ENCODE measurements around the gene GRPEL2.

Gene GRPEL2

DNA sequence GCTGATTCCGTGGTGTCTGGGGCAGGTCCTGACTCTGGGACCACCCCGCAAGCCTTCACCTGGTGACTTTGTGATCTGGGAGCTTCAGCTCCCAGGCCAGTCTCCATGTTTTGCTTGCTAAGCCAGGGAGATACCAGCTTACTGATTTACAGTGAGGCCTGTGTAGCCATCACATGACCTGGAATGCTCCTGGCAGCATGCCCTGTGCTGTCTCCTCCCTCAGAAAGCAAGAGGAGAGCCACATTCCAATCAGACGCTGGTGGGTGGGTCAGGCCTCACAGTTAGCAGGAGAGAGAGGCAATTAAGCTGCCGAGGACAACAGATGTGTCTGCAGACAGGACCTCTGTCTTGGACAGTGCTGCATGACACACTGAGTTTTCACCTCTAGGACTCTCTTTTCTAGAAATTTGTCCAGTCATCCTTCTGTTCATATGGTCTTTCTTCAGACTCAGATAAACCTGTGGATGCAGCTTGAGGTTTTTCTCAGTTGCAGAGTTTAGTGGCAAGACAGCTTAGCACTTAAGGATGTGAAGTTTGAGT is 24.4 kb upstream of the GRPEL2 start:
- DNase-seq: peak; percentile 96

DNA sequence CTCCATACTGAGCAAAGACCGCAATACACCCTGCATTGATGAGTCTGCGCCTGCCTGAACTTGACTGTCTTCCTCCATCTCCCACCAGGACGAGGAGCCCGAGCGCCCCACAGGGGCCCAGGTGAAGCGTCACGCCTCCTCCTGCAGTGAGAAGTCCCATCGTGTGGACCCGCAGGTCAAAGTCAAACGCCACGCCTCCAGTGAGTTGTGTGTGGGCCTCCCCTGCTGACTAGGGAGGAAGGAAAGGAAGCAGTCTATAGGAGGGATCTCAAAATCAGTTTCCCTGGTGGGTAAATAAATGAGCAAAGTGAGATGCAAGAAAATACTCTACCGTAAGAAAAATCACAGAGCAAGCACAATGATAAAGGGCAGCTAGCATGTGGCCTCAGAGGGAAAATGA is 22.8 kb upstream of the GRPEL2 start:
- DNase-seq: no peak

DNA sequence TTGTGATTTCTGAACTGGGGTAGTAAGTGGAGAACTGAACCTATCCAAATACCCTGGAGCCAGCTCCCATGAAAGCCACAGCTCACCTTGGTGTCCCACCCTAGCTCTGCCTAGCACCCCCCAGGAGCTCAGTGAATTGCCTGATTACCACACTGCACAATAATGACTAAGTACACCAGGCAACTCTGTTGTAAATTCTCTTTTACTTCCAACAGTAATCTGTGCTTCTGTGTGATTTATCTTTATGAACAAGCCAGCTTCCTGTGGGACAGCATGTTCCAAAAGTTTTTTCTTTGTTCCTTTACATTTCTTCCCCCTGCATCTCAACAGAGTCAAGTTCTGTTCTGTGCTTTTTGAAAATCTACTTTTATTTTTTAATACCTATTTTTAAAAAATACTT is 22.1 kb upstream of the GRPEL2 start:
- no peak for DNase-seq

DNA sequence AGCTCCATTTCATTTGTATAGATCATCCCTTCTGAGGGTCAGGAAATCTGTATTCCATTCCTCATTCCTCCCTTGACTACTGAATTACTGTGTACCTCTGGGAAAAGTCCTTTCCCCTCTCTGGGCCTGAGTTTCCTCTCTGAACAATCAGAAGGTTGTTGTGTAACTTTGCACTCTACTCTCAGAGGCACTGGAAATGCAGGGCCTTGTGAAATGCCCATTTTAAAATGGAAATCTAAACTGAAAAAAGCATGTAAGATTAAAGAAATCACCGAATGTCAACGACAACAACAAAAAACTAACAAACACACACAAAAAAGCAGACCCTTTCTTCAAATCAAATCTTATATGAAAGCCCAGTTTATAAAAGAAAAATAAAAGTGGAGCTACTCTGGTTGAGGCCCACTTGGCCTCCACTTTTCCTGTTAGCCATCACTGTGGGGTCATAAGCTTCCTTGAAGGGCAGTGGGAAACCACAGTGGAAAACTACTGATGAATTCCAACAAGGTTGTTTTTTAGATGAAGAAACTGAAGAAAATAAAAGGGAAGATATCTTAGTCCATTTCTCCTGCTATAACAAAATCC is 21.6 kb upstream of the GRPEL2 start:
- no peak for DNase-seq

DNA sequence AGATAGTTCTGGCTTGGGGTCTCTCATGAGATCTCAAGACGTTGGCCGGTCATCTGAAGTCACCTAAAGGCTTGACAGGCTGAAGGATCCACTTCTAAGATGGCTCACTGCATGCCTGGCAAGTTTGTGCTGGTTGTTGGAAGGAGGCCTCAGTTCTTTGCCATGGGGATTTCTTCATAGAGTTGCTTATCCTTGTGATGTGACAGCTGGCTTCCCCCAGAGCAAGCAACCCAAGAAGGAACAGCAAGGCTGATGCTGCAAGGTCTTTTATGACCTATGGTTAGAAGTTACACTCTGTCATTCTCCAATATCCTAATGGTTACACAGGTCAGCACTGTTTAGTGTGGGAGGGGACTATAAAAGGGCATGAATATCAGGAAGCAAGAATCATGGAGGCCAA is 20.7 kb upstream of the GRPEL2 start:
- no peak for DNase-seq

DNA sequence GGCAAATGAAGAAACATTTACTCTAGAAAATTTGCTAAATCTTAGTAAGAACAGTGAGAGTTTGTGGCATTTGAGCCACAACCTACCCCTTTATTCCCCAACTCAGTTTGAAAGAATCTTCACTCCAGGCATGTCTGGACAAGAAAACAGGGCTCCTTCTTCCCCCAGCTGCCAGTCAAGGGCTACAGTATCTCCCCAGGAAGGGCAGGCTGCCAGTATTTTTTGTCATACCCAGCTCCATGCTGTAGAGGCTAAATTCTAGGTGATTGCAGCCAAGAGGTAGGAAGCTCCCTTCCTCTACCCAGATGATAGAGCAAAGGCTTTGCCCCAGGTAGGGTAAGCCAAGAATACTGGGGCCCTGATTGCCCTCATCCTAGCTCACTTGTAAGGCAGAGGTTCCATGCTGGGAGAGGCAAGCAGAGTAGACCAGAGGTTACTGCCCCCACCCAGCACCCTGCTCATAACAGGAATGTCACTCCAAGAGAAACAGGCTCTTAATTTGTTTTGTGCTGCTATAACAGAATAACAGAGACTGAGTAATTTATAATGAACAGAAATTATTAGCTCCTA is 20.0 kb upstream of the GRPEL2 start:
- DNase-seq: peak; percentile 18

DNA sequence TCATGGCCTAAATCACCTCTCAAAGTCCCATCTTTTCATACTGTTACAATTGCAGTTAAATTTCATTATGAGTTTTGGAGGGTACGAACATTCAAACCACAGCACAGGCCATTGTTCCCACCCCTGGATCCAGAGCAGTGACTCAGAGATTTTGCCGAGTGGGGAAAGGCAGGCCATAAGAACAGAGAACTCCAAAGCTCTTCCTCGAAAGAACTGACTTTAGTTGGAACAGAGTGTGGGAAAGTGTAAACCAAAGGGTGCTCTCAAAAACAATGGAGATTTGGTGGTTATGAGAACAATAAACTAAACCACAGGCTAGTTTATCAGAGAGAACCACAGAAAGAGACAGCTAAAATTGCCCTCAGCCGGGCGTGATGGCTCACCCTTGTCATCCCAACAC is 19.4 kb upstream of the GRPEL2 start:
- DNase-seq: no peak

DNA sequence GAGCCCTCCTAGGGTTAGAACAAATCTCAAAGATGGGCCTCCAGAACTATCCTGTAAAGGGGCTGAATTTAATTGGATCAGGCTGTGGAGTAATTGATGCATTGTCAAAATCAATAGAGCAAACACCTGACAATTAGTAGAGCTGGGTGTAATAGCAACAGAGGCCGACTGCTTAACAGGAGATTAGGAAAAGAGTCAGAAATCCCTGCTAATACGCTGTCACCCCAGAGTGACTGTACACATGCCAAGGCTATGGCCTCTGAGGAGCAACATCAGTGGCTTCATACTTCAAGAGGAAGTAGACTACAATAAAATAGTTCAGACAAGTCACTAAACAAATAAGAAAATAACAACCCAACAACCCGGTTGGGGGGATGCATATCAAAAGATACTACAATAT is 18.7 kb upstream of the GRPEL2 start:
- DNase-seq: no peak

DNA sequence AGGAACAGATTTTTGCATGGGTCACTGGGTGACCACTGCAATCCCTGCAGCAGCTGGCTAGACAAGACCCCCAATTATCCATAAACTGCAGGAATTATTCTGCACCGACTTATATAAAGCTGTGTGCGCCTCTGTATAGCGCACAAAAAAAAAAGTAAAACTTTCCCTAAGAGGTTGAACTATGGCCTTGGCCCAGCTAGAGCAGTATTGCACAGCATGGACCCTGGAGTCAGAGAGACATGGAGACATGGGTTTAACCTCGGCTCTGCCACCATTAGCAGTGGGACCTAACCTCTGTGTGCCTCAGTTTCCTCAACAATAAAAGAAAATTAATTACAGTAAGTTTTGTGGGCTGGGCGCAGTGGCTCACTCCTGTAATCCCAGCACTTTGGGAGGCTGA is 17.1 kb upstream of the GRPEL2 start:
- DNase-seq: no peak

DNA sequence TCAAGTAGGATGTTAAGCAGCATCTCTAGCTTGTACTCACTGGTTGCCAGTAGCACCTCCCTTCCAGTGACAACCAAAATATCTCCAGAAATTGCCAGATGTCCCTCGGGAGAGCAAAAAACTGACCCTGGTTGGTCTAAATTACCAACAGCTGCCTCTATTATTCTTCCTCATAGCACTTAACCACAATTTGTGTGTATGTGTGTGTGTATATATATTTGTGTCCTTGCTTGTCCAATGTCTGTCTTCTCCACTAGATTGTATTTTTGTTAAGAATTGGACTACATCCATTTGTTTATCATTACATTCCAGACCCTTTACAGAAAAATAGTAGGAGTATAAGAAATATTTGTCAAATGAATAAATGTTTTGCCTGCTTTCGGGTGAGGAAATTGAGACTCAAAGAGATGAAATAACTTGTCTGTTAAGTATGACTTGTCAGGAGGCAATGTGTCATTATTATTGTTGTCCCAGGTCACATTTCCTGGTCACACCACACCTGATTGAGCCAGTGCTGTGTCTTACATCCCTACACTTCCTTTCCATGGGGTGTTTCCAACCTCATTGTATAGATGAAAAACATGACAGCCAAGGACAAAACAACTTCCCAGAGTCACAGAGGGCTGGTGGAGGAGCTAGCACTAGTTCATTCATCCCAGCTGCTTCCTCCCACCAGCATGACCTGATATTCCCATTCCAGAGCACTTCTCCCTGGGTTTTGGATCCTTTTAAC is 11.4 kb upstream of the GRPEL2 start:
- DNase-seq: peak; percentile 29

DNA sequence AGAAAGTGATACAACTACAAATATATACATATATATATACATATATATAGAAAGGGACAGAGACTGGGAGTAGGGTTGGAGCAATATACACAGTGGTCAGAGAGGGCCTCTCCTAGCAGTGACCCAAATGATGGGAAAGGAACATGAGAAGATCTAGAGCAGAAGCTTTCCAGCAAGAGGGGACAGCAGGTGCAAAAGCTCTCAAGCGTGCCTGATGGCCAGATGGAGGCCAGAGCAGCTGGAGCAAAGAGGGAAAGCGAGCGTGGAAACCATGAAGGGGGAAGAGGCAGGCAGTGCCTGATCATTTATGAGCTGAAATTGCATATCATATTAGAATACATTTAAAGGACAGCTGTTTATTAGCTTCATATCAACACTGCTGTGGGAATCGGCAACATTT is 7.6 kb upstream of the GRPEL2 start:
- no peak for DNase-seq

DNA sequence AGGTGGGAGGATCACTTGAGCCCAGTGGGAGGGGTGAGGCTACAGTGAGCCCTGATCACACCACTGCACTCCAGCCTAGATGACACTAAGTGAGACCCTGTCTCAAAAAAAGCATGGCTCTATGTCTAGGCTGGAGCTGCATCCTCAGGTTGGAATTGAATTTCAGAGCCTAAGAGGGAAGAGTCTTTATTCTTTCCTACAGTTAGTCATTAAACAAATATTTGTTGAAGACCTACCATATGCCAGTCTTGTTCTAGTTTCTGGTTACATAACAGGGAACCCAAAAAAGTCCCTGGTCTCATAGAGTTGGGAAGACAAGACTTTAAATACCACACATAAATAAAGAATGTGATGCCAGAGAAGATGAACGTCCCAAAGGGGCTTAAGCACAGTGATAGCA is 6.9 kb upstream of the GRPEL2 start:
- DNase-seq: no peak

DNA sequence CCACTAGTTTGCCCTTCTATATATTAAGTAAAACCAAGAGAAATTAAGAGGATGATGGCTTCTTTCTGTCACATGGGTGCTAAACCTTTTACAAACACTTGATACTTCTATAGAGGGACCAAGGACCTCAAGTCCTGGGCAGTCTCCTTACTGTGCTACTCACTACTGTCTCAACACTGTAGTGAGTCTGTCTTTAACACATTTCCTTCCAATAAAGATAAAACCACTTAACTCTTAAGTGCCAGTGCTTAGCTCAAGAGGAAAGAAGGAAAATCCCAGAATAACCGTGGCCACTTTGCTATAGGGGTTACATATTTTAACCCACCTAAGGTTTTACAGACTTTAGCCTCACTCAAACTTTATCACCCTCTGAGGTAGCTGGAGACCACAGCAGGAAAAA is 4.4 kb upstream of the GRPEL2 start:
- no peak for DNase-seq

DNA sequence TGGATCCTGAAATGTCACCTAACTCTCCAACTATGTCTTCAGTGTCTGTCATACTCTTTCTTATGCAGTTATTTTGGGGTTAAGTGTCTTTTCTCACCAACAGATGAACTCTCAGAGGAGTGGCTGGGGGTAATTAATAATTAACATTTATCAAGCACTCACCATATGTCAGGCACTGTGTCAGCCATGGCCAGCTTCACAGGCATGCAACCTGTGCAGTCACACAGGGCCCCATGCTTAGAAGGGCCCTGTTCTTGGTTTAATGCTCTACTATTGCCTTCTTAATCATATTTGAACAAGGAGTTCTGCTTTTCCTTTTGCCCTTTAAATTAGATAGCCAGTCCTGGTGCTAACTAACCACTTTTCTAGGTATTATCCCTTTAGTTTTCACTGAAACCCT is 3.4 kb upstream of the GRPEL2 start:
- DNase-seq: no peak

DNA sequence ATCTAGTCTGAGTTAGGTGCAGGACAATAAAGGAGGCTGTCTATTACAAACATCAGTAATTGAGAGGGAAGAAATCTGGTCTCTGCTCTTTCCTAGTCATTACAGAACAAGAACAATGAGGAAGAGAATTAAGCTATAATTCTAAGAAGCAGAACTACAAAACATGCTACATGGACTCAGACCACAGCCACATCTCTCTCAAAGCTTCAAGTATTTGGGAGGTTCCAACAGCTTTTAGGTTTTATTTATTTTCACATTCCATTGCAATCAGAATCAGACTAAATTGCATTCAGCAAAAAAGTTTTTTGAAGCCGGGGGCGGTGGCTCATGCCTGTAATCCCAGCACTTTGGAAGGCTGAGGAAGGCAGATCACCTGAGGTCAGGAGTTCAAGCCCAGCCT is 1.1 kb upstream of the GRPEL2 start:
- DNase-seq: no peak

DNA sequence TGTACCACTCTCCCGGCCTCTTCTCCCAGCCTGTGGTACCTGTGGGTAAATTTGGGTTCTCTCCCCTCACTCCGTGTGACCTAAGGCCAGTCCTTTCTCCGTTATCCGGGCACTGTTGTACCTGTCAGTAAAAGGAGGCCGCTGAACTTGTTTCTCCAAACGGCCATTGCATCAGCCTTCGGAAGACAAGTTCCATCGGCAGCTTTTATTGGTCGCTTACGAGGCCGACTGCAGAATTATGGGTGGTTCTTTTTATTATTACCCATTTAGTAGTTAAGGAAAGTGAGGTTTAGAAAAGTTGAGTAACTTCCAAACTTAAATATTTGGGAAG is 558 bp downstream of the GRPEL2 start:
- peak; percentile 36 for DNase-seq

DNA sequence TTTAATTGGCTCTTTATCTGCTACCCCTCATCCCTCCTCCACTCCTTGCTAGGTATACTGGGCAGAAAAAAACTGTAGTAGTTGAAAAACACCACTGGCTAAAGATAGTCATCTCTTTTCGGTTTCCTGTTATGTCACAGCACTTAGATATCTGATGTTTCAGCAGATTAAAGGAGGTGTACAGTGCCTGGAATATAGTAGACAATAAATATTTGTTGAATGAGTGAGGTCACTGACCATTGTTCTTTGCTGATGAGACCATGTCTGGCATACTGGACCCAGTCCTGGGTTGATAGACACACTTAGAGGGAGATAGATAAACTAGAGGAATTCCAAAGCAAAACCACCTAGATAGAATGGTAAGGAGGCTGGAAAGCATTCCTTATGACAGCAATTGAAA is 3.2 kb downstream of the GRPEL2 start:
- no peak for DNase-seq

DNA sequence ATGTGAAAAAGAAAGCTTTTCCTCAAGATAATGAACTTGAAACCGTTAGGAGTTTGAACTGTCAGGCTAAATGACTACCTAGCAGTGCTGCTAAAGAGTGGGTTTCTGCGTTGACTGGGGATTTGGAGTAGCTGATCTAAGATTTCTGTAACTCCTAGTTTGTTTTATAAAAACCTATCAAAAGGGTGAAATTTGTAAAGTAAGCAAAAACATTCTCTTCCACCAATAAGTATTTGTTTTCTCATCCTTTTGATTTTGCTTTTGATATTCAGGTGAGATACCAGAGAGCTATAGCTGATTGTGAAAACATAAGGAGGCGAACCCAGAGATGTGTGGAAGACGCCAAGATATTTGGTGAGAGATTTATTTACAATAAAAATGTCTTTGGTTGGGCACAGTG is 4.1 kb downstream of the GRPEL2 start:
- DNase-seq: no peak

DNA sequence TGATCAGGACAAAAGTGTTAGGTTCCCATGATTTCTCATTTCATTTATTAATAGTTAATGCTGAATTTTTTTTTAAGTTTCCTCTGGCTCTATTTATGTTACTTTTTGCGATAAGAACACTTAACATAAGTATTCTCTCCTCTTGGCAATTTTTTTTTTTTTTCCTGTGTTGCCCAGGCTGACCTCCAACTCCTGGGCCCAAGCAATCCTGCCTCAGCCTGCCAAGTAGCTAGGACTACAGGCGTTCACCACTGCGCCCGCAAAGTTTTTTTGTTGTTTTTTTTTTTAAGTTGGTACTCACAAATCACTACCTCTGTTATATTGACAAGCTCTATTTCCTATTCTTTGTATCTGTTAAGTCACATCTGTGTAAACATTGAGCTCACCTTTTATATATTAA is 6.9 kb downstream of the GRPEL2 start:
- no peak for DNase-seq

DNA sequence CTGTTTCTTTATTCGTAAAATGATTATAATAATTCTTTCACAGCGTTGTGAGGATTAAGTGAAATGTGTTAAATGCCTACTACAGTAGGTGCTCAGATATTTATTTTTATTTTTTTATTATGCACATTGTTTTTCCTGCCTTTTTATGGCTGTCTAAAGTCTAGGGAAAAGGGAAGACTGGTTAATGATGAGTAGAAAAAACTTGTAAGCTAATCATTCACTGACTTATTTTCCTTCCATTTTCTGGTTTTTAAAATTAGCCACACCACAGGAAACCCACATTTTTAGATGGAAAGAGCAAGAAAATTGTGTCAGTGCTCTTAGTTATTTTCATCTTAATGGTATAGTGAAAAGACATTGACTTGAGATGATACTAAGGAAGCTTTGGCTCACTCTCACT is 8.6 kb downstream of the GRPEL2 start:
- no peak for DNase-seq

DNA sequence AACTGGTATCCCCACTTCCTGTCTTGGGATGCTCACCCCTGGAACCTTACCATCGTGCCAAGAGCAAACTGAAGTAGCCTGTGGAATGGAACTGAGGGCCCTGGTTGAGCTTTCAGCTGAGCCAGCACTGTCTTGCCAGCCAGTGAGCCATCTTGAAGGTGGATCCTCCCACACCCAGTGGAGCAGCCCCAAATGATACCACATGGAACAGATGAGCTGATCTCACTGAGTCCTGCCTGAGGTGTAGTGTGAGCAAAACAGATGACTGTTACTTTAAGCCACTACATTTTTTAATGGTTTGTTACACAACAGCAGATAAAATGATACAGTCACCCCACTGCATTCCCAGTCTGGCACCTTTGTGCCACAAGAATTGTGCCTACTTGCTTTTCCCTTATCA is 10.4 kb downstream of the GRPEL2 start:
- DNase-seq: no peak

DNA sequence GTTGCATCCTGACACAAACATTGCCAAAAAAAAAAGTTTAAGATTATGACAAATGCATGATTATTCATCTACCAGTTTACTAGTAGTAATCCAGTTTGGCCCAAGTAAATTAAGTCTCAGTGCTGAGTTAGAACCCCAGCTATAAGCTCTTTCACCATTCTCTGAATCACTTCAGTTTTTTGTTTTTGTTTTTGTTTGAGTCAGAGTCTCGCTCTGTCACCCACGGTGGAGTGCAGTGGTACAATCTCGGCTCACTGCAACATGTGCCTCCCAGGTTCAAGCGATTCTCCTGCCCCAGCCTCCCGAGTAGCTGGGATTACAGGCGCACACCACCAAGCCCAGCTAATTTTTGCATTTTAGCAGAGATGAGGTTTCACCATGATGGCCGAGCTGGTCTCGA is 11.1 kb downstream of the GRPEL2 start:
- no peak for DNase-seq

DNA sequence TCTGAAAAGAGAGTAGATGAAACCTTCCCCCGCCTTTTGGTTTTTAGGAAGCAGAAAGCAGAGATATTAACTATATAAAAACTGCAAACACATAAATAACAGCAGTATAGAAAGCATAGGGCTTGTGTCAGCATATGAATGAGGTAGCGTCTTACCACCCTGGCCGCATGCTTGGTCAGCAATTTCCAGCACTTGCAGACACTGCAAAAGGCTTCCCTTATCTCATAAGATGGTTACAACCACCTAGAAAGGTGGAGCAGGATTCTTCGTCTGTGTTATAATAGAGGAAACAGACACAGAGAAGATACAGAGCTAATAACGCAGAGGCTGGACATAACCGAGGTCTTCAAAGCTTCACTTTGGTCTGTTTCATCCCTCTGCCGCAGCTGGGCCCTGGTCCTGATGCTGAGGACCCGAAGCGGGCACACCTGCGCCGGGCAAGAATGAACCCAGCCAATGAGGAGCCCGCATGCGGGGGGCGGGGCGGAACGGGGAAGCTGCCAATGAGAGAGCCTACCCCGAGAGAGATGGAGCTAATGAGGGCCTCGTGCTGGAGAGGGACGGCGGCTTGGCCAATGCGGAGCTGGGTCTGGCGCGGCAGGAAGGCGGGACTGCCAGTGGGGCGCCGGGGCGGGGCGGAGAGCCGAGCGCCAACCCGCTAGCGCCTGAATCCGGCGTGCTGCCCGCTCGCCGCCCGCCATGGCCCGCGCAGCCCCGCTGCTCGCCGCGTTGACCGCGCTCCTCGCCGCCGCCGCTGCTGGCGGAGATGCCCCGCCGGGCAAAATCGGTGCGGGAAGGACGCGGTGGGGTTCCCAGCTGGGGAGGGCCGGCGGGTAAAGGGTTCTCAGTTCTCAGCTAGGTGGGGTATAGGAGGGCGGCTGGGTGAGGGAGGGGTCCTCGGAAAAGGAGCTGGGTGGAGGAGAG is 12.3 kb downstream of the GRPEL2 start, which contains the start of gene PCYOX1L:
Gene PCYOX1L (plus strand): TSS at position 677 of the 924 bp plus-strand sequence. CDS start 23 bp downstream, at position 700.
- peak; percentile 97 for DNase-seq

DNA sequence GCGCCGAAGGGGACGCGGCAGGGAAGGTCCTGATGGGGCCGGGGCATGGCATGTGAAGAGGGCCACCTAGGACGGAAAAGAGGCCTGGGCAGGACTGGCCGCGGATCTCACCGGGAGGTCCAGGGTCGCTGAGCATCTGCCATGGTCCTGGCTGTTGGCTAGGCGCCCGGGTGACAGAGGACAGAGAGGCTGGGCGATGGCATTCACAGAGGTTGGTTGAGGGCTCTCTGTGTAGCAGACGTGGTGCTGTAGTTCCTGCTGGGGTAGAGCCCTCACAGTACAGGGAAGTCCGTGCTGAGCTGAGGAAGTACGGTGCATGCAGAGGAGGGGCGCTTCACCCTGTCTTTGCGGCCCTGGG is 13.0 kb downstream of the GRPEL2 start:
- DNase-seq: peak; percentile 28

Measured in EL (cell line).